ENCODE data around the gene ACOXL. TPM values are rescaled to one million over a fixed set of nuclear protein-coding genes. Genes with fewer than 3 reads are reported as not detected.

Gene ACOXL
- total and polyA plus RNA-seq, 2 donors (not counting 3 experiments of a cell fraction or from before 2014, with no cell fraction given): not detected

- POLR2A ChIA-PET: interaction anchor here (0.6 kb wide), 1 partner anchor 109 kb away, joined by 3 read pairs; no protein-coding TSS in a partner anchor
- Histone ChIP-seq H3K9me1 (replicated peaks; ENCODE audit: control insufficient read depth, extremely low read depth, insufficient read depth, low read length) (no peaks in the 10 kb centered on the region), H3K27ac (ENCODE audit: insufficient read depth, low read depth, low read length) (no peak overlapping the region), H3K4me3 (replicated peaks in 1 of 3; ENCODE audit: insufficient read depth in 1 of 3, low read depth in 1 of 3, low read length in 3 of 3) (no peak overlapping the region), H3K4me1 (ENCODE audit: control insufficient read depth, extremely low read depth, insufficient read depth, low read length) (no peaks in the 10 kb centered on the region), H3K9ac (replicated peaks; ENCODE audit: extremely low read depth, insufficient read depth, low read length) (no peak overlapping the region), H2AFZ (ENCODE audit: low read depth, low read length) (no peak overlapping the region), H3K27me3 (ENCODE audit: control insufficient read depth in 2 of 2, insufficient read depth in 2 of 2, low read length in 2 of 2) (peaks cover 0 to 5% of the 10 kb centered on the region in 2 experiments), H3K36me3 (ENCODE audit: control insufficient read depth in 2 of 2, extremely low read depth in 1 of 2, insufficient read depth in 2 of 2, low read length in 2 of 2) (peaks cover 0 to 22% of the 10 kb centered on the region in 2 experiments), H3K4me2 (ENCODE audit: insufficient read depth, low read length) (no peak overlapping the region), H3K79me2 (ENCODE audit: control insufficient read depth, insufficient read depth, low read length) (no peaks in the 10 kb centered on the region), H3K9me3 (replicated peaks; ENCODE audit: control insufficient read depth, insufficient read depth, low read length) (no peaks in the 10 kb centered on the region), H4K20me1 (replicated peaks; ENCODE audit: control insufficient read depth, extremely low read depth, insufficient read depth, low read length) (no peaks in the 10 kb centered on the region)
- CTCF ChIA-PET: no interaction called here
- no peak for FAIRE-seq
- dilution Hi-C loops (cut with MboI; ENCODE audit: extremely low pct_ligation_motif_present, low sequenced_read_pairs) (no loop called here), intact Hi-C loops (cut with micrococcal nuclease) (no loop called here)
- TF ChIP-seq JUN (IDR thresholded peaks at IDR 0.05; ENCODE audit: borderline replicate concordance, insufficient read depth, insufficient read length, low read depth): no peak
- no peak for TF ChIP-seq CTCF (IDR thresholded peaks at IDR 0.05; ENCODE audit: extremely low read depth in 1 of 2, insufficient read depth in 1 of 2, low read depth in 1 of 2, low read length in 2 of 2)
- no peak for TF ChIP-seq EZH2 (IDR thresholded peaks at IDR 0.05; ENCODE audit: borderline replicate concordance, low read depth, low read length, severe bottlenecking)
- no peak for TF ChIP-seq GATA2 (IDR thresholded peaks at IDR 0.05; ENCODE audit: insufficient read depth, insufficient read length, low read depth, low read length)
- TF ChIP-seq POLR2AphosphoS5 (IDR thresholded peaks at IDR 0.05; ENCODE audit: insufficient read depth, low read depth, low read length): no peak
- TF ChIP-seq MYC (IDR thresholded peaks at IDR 0.05; ENCODE audit: low read depth, low read length): no peak
- TF ChIP-seq POLR2A (IDR thresholded peaks at IDR 0.05; ENCODE audit: low read depth, low read length): no peak
- TF ChIP-seq MAX (IDR thresholded peaks at IDR 0.05; ENCODE audit: insufficient read depth, insufficient read length): no peak
- no peak for TF ChIP-seq FOS (IDR thresholded peaks at IDR 0.05; ENCODE audit: borderline replicate concordance, insufficient read depth, low read length)
- DNase-seq (ENCODE audit: low read depth, low spot score): no peak
- BruUV-seq (replicated peaks): no TSS peak
Observed at GRCh38 chr2:111142101-111142500, 409.7 kb downstream of the ACOXL start.
